Hepatocyte (in vitro differentiated cells): ENCODE results near the gene PRDM12.

ENCODE experiments used
- CTCF ChIP-seq: fragments of 200-600 bp; sonication (generic); IDR thresholded peaks from 2 replicates; pipeline ENCODE4 v1.5.1; 2016; ENCODE audit warnings: antibody characterized with exemption, mild to moderate bottlenecking; ENCODE audit not compliant: poor library complexity
- EZH2 ChIP-seq: fragments of 200-600 bp; sonication (generic); IDR thresholded peaks from 2 replicates; pipeline ENCODE4 v1.6.1; 2016; ENCODE audit warnings: antibody characterized with exemption, mild to moderate bottlenecking, borderline replicate concordance
- EZH2phosphoT487 ChIP-seq: fragments of 200-600 bp; sonication (generic); IDR thresholded peaks from one replicate; pipeline ENCODE4 v1.6.1; 2018; ENCODE audit warnings: antibody characterized with exemption, mild to moderate bottlenecking, low read depth, moderate library complexity; ENCODE audit not compliant: unreplicated experiment, severe bottlenecking

GRCh38 chr9:130630071-130630450, 34.3 kb upstream of the PRDM12 start:
- no peak for TF ChIP-seq CTCF
- no peak for TF ChIP-seq EZH2
- TF ChIP-seq EZH2phosphoT487: no peak
